Measurements from ENCODE around the gene KLHL3. TPM values are rescaled to one million over a fixed set of nuclear protein-coding genes. Genes with fewer than 3 reads are reported as not detected.

KLHL3 gene
- total RNA-seq, 6 experiments from 2014 or later: 0.25 to 1.3 (median 0.53) TPM

DNA sequence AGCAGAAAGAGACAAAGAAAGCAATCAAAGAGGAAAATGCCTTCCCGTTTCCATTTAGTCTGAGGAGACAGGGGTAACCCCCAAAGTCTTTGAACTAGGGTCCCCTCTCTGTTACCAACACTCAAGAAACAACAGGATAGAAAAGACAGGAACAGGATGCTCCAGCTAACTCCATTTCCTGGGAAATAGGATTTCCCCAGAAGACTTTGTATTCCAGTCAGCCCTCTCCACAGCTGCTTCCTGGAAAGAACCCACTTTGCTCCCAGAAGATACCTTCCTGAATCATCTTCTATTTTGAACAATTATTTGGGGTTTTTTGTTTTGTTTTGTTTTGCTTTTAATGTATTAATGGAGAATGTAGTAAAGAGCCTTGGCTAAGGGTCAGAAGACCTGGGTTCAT is 56.0 kb downstream of the KLHL3 start:
- Mint-ChIP-seq H3K4me1 (ENCODE audit: low read depth) (no peaks in the 10 kb centered on the region), H3K27ac (no peak overlapping the region), H3K36me3 (ENCODE audit: low read depth) (no peaks in the 10 kb centered on the region), H3K9me3 (no peaks in the 10 kb centered on the region), H3K27me3 (ENCODE audit: insufficient read depth) (peaks cover 16% of the 10 kb centered on the region), H3K4me3 (no peak overlapping the region)
- TF ChIP-seq, protein P1, sequence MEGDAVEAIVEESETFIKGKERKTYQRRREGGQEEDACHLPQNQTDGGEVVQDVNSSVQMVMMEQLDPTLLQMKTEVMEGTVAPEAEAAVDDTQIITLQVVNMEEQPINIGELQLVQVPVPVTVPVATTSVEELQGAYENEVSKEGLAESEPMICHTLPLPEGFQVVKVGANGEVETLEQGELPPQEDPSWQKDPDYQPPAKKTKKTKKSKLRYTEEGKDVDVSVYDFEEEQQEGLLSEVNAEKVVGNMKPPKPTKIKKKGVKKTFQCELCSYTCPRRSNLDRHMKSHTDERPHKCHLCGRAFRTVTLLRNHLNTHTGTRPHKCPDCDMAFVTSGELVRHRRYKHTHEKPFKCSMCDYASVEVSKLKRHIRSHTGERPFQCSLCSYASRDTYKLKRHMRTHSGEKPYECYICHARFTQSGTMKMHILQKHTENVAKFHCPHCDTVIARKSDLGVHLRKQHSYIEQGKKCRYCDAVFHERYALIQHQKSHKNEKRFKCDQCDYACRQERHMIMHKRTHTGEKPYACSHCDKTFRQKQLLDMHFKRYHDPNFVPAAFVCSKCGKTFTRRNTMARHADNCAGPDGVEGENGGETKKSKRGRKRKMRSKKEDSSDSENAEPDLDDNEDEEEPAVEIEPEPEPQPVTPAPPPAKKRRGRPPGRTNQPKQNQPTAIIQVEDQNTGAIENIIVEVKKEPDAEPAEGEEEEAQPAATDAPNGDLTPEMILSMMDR (IDR thresholded peaks at IDR 0.05): no peak
- no peak for DNase-seq

DNA sequence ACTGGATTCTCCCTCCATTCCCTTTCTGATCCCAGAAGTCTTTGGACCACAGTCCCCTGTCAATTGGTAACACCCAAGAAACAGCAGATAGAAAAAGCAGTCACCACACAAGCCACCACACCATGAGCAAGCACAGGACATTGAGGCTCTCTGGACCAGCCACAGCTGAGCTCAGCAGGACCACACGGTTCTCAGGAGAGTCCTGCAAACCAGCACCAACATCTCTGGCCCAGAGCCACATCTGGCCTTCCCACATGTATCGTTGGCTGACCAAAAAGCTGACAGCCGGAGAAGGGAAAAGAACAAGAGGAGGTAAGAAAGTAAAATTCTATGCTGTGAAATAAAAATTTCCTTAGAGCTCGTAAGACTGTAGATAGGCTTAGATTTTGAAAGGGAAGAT is 56.7 kb downstream of the KLHL3 start:
- Mint-ChIP-seq H3K36me3 (ENCODE audit: low read depth) (no peaks in the 10 kb centered on the region), H3K9me3 (no peaks in the 10 kb centered on the region), H3K4me1 (ENCODE audit: low read depth) (no peaks in the 10 kb centered on the region), H3K27me3 (ENCODE audit: insufficient read depth) (peaks cover 16% of the 10 kb centered on the region), H3K27ac (no peak overlapping the region), H3K4me3 (no peak overlapping the region)
- no peak for DNase-seq
- TF ChIP-seq, protein P1 (IDR thresholded peaks at IDR 0.05): no peak

DNA sequence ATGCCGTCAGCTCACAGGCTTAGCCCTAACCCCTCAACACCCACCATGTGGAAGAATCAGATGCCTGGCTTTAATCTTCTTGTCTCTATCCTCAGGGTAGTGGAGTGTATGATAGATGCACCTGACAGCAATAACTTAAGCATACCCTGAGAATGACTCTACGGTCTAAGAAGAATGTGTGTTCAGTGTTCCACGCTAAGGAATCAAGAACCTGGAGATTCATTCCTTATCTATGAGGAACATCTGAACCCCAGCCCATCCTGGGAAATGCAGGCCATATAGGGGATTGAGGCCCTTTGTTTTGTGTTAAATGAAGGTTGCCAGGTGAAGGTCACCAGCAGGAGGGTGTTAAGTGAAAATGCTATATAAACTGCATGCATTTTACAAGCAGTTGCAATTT is 63.0 kb downstream of the KLHL3 start:
- Mint-ChIP-seq H3K9me3 (no peaks in the 10 kb centered on the region), H3K27me3 (ENCODE audit: insufficient read depth) (peaks cover 15% of the 10 kb centered on the region), H3K27ac (no peak overlapping the region), H3K4me3 (no peak overlapping the region), H3K4me1 (ENCODE audit: low read depth) (no peaks in the 10 kb centered on the region), H3K36me3 (ENCODE audit: low read depth) (no peaks in the 10 kb centered on the region)
- TF ChIP-seq, protein P1 (IDR thresholded peaks at IDR 0.05): no peak
- DNase-seq: no peak

DNA sequence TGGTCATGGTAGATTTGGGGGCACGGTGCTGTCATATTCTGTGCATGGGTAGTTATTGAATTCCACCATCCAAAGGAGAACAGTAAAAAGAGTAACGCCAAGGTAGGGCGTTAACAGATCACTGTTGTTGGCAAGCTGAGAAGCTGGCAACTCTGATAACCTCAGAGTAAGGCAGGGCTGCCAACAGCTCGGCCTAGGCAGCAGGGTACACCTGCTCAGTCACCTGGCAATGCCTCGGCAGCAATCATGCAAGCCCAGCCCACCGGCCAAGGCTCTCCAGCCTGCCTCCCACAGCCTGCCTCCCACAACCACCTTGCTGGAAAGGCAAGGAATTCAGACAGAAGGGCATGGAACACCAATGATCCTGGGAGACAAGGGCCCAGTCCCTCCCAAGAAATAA is 63.9 kb downstream of the KLHL3 start:
- H3K4me1 Mint-ChIP-seq (ENCODE audit: low read depth): no peaks in the 10 kb centered on the region; the same call in 1 of the 2 replicates
- TF ChIP-seq, protein P1 (IDR thresholded peaks at IDR 0.05): no peak
- no peak for DNase-seq
- H3K9me3 Mint-ChIP-seq: no peaks in the 10 kb centered on the region
- H3K27ac Mint-ChIP-seq: no peak overlapping the region
- no peaks in the 10 kb centered on the region for H3K36me3 Mint-ChIP-seq (ENCODE audit: low read depth)
- peaks cover 12% of the 10 kb centered on the region for H3K27me3 Mint-ChIP-seq (ENCODE audit: insufficient read depth)
- no peak overlapping the region for H3K4me3 Mint-ChIP-seq

DNA sequence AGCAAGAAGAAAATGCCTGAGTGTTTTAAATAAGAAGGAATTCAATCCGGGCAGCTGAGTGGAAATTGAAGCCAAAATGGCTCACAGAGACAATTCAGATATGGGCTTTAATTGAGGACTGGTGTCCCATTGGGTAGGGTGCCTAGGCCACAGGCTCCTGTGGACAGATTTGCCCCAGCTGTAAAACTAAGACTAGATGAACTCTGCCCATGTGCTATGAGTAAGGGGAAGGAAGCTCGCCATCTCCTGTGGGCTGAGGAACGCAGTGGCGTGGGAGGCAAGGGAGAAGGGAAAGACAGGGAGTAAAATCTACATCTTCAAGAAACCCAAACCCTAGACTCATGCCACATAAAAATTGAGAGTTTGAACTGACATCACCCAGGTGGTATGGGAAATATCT is 66.1 kb downstream of the KLHL3 start:
- Mint-ChIP-seq H3K36me3 (ENCODE audit: low read depth) (no peaks in the 10 kb centered on the region), H3K4me1 (ENCODE audit: low read depth) (peaks cover 6% of the 10 kb centered on the region; the same call in 1 of the 2 replicates)

More for the DNA sequence above, 66.1 kb downstream of the KLHL3 start:
- Mint-ChIP-seq H3K27ac (no peak overlapping the region), H3K9me3 (no peaks in the 10 kb centered on the region), H3K27me3 (ENCODE audit: insufficient read depth) (peaks cover 12% of the 10 kb centered on the region), H3K4me3 (no peak overlapping the region)
- TF ChIP-seq, protein P1 (IDR thresholded peaks at IDR 0.05): no peak
- DNase-seq: no peak

Data from HFFc6 (cell line).